ENCODE results near the gene KIFC1. TPM values are rescaled to one million over a fixed set of nuclear protein-coding genes. Genes with fewer than 3 reads are reported as not detected.
A peak's percentile ranks its signal among the peaks of the same experiment; 100 is the strongest.

KIFC1 gene
- total and polyA plus RNA-seq, 9 of the 15 experiments (the other 6 are each of a cell fraction or from before 2014, with no cell fraction given): 1.3 to 95.2 (median 76.9) TPM

DNA sequence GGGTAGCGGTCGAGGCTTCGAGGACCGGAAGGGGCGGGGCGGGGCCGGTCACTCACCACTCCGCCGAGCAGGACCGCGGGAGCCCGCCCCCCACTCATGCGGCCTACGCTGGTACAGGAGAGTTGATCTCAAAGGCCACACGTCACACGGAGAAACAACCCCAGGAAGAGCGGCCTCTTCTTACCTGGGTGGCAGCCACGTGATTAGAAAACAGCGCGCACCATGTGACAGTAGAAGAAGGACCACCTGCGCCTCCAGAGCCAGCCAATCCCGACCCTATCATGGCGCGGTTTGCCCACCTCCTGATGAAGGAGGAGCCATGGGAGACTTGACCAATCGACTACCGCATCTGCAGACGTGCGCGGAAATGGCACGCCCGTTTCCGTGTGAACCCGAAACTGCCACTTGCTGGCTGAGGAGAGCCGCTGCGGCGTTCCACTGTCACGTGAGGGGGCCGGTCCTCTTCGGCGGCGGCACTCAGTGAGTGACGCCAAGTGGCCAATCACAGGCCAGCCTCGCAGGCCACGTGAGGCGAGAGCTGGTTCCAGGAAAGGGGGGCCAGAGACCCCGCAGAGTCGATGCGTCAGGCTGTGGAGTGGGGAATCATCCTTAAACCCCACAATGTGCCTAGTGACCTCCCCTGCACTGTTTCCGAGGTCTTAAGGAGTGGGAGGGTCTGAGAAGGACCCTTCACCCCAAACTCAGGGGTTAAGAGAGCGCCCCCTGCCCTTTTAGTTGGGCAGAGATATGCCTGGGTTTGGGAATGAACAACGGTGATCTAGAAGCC, 26.5 kb downstream of the KIFC1 start, which contains the start of gene CUTA (continued):
- no peak for TF ChIP-seq ZFP1 (CRISPR knock-in tag; IDR thresholded peaks at IDR 0.05)
- TF ChIP-seq, protein P1, sequence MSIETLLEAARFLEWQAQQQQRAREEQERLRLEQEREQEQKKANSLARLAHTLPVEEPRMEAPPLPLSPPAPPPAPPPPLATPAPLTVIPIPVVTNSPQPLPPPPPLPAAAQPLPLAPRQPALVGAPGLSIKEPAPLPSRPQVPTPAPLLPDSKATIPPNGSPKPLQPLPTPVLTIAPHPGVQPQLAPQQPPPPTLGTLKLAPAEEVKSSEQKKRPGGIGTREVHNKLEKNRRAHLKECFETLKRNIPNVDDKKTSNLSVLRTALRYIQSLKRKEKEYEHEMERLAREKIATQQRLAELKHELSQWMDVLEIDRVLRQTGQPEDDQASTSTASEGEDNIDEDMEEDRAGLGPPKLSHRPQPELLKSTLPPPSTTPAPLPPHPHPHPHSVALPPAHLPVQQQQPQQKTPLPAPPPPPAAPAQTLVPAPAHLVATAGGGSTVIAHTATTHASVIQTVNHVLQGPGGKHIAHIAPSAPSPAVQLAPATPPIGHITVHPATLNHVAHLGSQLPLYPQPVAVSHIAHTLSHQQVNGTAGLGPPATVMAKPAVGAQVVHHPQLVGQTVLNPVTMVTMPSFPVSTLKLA (conservative IDR thresholded peaks at IDR 0.05): peak; percentile 100
- no peak for TF ChIP-seq ELK1 (CRISPR knock-in tag; IDR thresholded peaks at IDR 0.05)
- no peak for TF ChIP-seq PURB (CRISPR knock-in tag; IDR thresholded peaks at IDR 0.05; ENCODE audit: low read depth)
- TF ChIP-seq EWSR1 (IDR thresholded peaks at IDR 0.05; ENCODE audit: borderline replicate concordance, low read depth, partially characterized antibody): no peak
- TF ChIP-seq NFYB (IDR thresholded peaks at IDR 0.05; ENCODE audit: extremely low read depth, insufficient read length): peak; percentile 69
- TF ChIP-seq CBX3 (IDR thresholded peaks at IDR 0.05; ENCODE audit: borderline replicate concordance in 1 of 2, low read length in 2 of 2): peak in 1 of 2 experiments; percentile 8; a peak in 2 of 3 replicates
- TF ChIP-seq, protein P2, sequence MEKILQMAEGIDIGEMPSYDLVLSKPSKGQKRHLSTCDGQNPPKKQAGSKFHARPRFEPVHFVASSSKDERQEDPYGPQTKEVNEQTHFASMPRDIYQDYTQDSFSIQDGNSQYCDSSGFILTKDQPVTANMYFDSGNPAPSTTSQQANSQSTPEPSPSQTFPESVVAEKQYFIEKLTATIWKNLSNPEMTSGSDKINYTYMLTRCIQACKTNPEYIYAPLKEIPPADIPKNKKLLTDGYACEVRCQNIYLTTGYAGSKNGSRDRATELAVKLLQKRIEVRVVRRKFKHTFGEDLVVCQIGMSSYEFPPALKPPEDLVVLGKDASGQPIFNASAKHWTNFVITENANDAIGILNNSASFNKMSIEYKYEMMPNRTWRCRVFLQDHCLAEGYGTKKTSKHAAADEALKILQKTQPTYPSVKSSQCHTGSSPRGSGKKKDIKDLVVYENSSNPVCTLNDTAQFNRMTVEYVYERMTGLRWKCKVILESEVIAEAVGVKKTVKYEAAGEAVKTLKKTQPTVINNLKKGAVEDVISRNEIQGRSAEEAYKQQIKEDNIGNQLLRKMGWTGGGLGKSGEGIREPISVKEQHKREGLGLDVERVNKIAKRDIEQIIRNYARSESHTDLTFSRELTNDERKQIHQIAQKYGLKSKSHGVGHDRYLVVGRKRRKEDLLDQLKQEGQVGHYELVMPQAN (IDR thresholded peaks at IDR 0.05; ENCODE audit: borderline replicate concordance): peak; percentile 98
- no peak for TF ChIP-seq ZKSCAN3 (CRISPR knock-in tag; IDR thresholded peaks at IDR 0.05)
- no peak for TF ChIP-seq SMARCB1 (IDR thresholded peaks at IDR 0.05; ENCODE audit: insufficient read length, low read depth)
- no peak for TF ChIP-seq NFATC3 (IDR thresholded peaks at IDR 0.05)
- no peak for TF ChIP-seq IRF2 (CRISPR knock-in tag; IDR thresholded peaks at IDR 0.05)
- peak; percentile 80 for TF ChIP-seq TAF9B (IDR thresholded peaks at IDR 0.05; ENCODE audit: partially characterized antibody)
- peak; percentile 52 for TF ChIP-seq FIP1L1 (IDR thresholded peaks at IDR 0.05; ENCODE audit: low read depth, low read length, poor library complexity, severe bottlenecking)
- no peak; the same call in 1 of the 2 replicates for TF ChIP-seq GABPB2 (CRISPR knock-in tag; conservative IDR thresholded peaks at IDR 0.05)
- peak; percentile 71; the same call in 1 of the 2 replicates for TF ChIP-seq XRCC5 (IDR thresholded peaks at IDR 0.05; ENCODE audit: low read depth, low read length)
- peak; percentile 60; the same call in 1 of the 2 replicates for TF ChIP-seq TCF7L2 (IDR thresholded peaks at IDR 0.05; ENCODE audit: low read depth, low read length)
